Thoracic aorta (tissue), 2 donors: ENCODE measurements around the gene ZNF669. TPM values are rescaled to one million over a fixed set of nuclear protein-coding genes. Genes with fewer than 3 reads are reported as not detected.

ENCODE experiments used
- ATAC-seq: fragments of 150-250 bp; one replicate; pipeline ENCODE4 v1.8.0; 2017; ENCODE audit warnings: low read depth; ENCODE audit not compliant: insufficient number of reproducible peaks, low FRiP score
- DNase-seq: peaks from one replicate; pipeline ENCODE4 v3.0.0-alpha.2; 2020; ENCODE audit warnings: low spot score
- H3K27ac ChIP-seq, 2 donors: fragments of 200-600 bp; sonication (generic); 1 replicate in 1 of 2; 2 replicates in 1 of 2; pipeline ENCODE4 v1.5.1; 2016; ENCODE audit warnings: mild to moderate bottlenecking in 2 of 2, moderate library complexity in 2 of 2
- H3K27me3 ChIP-seq: fragments of 200-600 bp; sonication (generic); replicated peaks from 2 replicates; pipeline ENCODE4 v1.6.0; 2016; ENCODE audit warnings: mild to moderate bottlenecking; ENCODE audit not compliant: insufficient read depth
- H3K36me3 ChIP-seq: fragments of 200-600 bp; sonication (generic); one replicate; pipeline ENCODE4 v1.5.1; 2016
- H3K4me1 ChIP-seq, 2 donors: fragments of 200-600 bp; sonication (generic); 1 replicate in 1 of 2; 2 replicates in 1 of 2; pipeline versions ENCODE4 v1.5.1 to v1.6.0; 2016; ENCODE audit warnings: low read depth in 2 of 2, mild to moderate bottlenecking in 1 of 2; ENCODE audit not compliant: control insufficient read depth in 1 of 2
- H3K4me3 ChIP-seq: fragments of 200-600 bp; sonication (generic); 2 replicates; pipeline ENCODE4 v1.5.1; 2016; ENCODE audit warnings: mild to moderate bottlenecking
- H3K9me3 ChIP-seq: fragments of 200-600 bp; sonication (generic); 2 replicates; pipeline ENCODE4 v1.5.1; 2016
- CTCF ChIP-seq: fragments of 200-600 bp; sonication (generic); IDR thresholded peaks from one replicate; pipeline ENCODE4 v1.5.1; 2019; ENCODE audit warnings: antibody characterized with exemption
- total RNA-seq, 2 donors: library from RNA; depleted of rRNA; stranded (reverse); fragments of >200 nt; gene quantifications; one replicate each; pipeline versions ENCODE4 v1.1.0 to v1.2.3, GENCODE V29; 2016

Gene ZNF669
- total RNA-seq, 2 donors from 2014 or later: 3.2 to 4.2 TPM

GRCh38 chr1:247060771-247061170 lies 43.4 kb downstream of the ZNF669 start:
- H3K27ac ChIP-seq: no peak overlapping the region
- H3K4me1 ChIP-seq: no peaks in the 10 kb centered on the region
- DNase-seq (no peak), ATAC-seq (no peak)
- no peaks in the 10 kb centered on the region for H3K27me3 ChIP-seq
- peaks cover 10% of the 10 kb centered on the region for H3K9me3 ChIP-seq
- H3K4me3 ChIP-seq: no peak overlapping the region
- TF ChIP-seq CTCF: no peak
- H3K36me3 ChIP-seq: no peaks in the 10 kb centered on the region

- ATAC-seq (no peak), DNase-seq (no peak)
- peaks cover 25% of the 10 kb centered on the region for H3K9me3 ChIP-seq
Measured at GRCh38 chr1:247056071-247056470, 48.1 kb downstream of the ZNF669 start.

GRCh38 chr1:247054992-247055415 lies 49.2 kb downstream of the ZNF669 start:
- Histone ChIP-seq H3K4me3 (no peak overlapping the region), H3K36me3 (no peaks in the 10 kb centered on the region), H3K9me3 (peaks cover 31% of the 10 kb centered on the region), H3K4me1 (peaks cover 3 to 9% of the 10 kb centered on the region in 2 donors), H3K27me3 (no peaks in the 10 kb centered on the region), H3K27ac (no peak overlapping the region)
- no peak for TF ChIP-seq CTCF
- DNase-seq (no peak), ATAC-seq (no peak)

More at GRCh38 chr1:247056071-247056470, 48.1 kb downstream of the ZNF669 start:
- H3K4me1 ChIP-seq: peaks cover 3 to 9% of the 10 kb centered on the region in 2 donors
- H3K27me3 ChIP-seq: no peaks in the 10 kb centered on the region
- H3K27ac ChIP-seq: no peak overlapping the region
- no peak overlapping the region for H3K4me3 ChIP-seq
- no peak for TF ChIP-seq CTCF
- H3K36me3 ChIP-seq: no peaks in the 10 kb centered on the region

Other genes with a start within 250 kb of the ZNF669 start
- gene AHCTF1, start 172.4 kb downstream of the ZNF669 start, total RNA-seq: 10 to 100 TPM; 36.3 to 69.2 TPM
- gene ZNF695, start 96.3 kb downstream of the ZNF669 start, total RNA-seq: not detected
- gene ZNF670, start 25.5 kb downstream of the ZNF669 start, total RNA-seq: 1 to 10 TPM; 1.1 to 5.2 TPM
- 10 to 100 TPM; 19.9 to 28.9 TPM for gene ZNF124, start 67.7 kb upstream of the ZNF669 start, total RNA-seq
- not detected for gene VN1R5, start 151.7 kb upstream of the ZNF669 start, total RNA-seq
- gene ZNF496, start 227.5 kb upstream of the ZNF669 start, total RNA-seq: 10 to 100 TPM; 37.0 to 55.4 TPM